HPDE6-E6E7 (cell line): ENCODE data around the gene KRTAP2-4.
"Not testable (repeated sequence)": the region's sequence is repeated elsewhere in the genome, so short reads cannot be mapped to it uniquely, and the experiment has no call there.

Experiments
- DNase-seq: peaks from one replicate; pipeline ENCODE4 v3.0.0; 2011; ENCODE audit warnings: missing footprints; ENCODE audit errors: extremely low spot score

Gene KRTAP2-4

GRCh38 chr17:41037853-41038350 is 27.8 kb downstream of the KRTAP2-4 start:
- no peak for DNase-seq

- DNase-seq: not testable (repeated sequence)
Observed at GRCh38 chr17:41034346-41034935, 31.2 kb downstream of the KRTAP2-4 start, which contains the start of gene KRTAP1-3. Gene KRTAP1-3, minus strand, starts transcription at chr17:41034874. Its CDS starts 53 bp downstream, at chr17:41034821.

- no peak for DNase-seq
Observed at GRCh38 chr17:41029633-41030245, 35.9 kb downstream of the KRTAP2-4 start, which contains the start of gene KRTAP1-4. Gene KRTAP1-4, minus strand, starts transcription at chr17:41030195. Its CDS starts 117 bp downstream, at chr17:41030078.

GRCh38 chr17:41026715-41027471 is 38.8 kb downstream of the KRTAP2-4 start, which contains the start of gene KRTAP1-5:
Gene KRTAP1-5, minus strand, starts transcription at chr17:41027208. Its CDS starts 53 bp downstream, at chr17:41027155.
- DNase-seq: no peak

- DNase-seq: no peak
Observed at GRCh38 chr17:41024697-41025096, 41.0 kb downstream of the KRTAP2-4 start.

GRCh38 chr17:41020336-41020735 is 45.3 kb downstream of the KRTAP2-4 start:
- no peak for DNase-seq

- no peak for DNase-seq
Observed at GRCh38 chr17:41019415-41019814, 46.3 kb downstream of the KRTAP2-4 start.

GRCh38 chr17:41018541-41018940 is 47.1 kb downstream of the KRTAP2-4 start:
- no peak for DNase-seq

GRCh38 chr17:41016578-41017215 is 49.0 kb downstream of the KRTAP2-4 start:
- no peak for DNase-seq

- no peak for DNase-seq
Observed at GRCh38 chr17:41015454-41015853, 50.2 kb downstream of the KRTAP2-4 start.
